PC-3 (cell line): ENCODE results near the gene TENT5C. TPM values are rescaled to one million over a fixed set of nuclear protein-coding genes. Genes with fewer than 3 reads are reported as not detected.

ENCODE experiments used
- ATAC-seq: fragments of 200-7000 bp; cut with Tn5 transposase; 2 replicates; pipeline ENCODE4 v1.9.1; 2020; ENCODE audit warnings: mild to moderate bottlenecking, moderate library complexity
- BruUV-seq: library from RNA; stranded (reverse); fragments of 400-500 nt; replicated peaks from 2 replicates; lab custom pipeline; 2021; lab: Mats Ljungman, UMichigan
- CTCF ChIA-PET: fragments of 300-600 bp; sonication (Branson Sonifier 250); formaldehyde crosslinking; loops from one replicate; lab custom pipeline; 2022; ENCODE audit warnings: antibody characterized with exemption; lab: Charles Lee
- POLR2A ChIA-PET: fragments of 300-600 bp; sonication (Branson Sonifier 250); formaldehyde crosslinking; loops from one replicate; lab custom pipeline; 2022; ENCODE audit warnings: antibody characterized with exemption; ENCODE audit not compliant: unreplicated experiment; lab: Charles Lee
- DNase-seq: peaks from one replicate; pipeline ENCODE4 v3.0.0-alpha.2; 2015
- H2AFZ ChIP-seq: fragments of 300-600 bp; sonication (generic); 2 replicates; pipeline ENCODE4 v1.6.0; 2016; ENCODE audit warnings: antibody characterized with exemption, low read length
- H3F3A ChIP-seq: fragments of 300-600 bp; sonication (generic); one replicate; pipeline ENCODE4 v1.6.0; 2017; ENCODE audit warnings: antibody characterized with exemption, low read length, control low read depth, mild to moderate bottlenecking; ENCODE audit not compliant: unreplicated experiment
- H3K27ac ChIP-seq: fragments of 300-600 bp; sonication (generic); 2 replicates; pipeline ENCODE4 v1.5.1; 2016; ENCODE audit warnings: mild to moderate bottlenecking, low read length
- H3K27me3 ChIP-seq: fragments of 300-600 bp; sonication (generic); 2 replicates; pipeline ENCODE4 v1.6.1; 2016; ENCODE audit warnings: low read length, mixed read lengths
- H3K36me3 ChIP-seq: fragments of 300-600 bp; sonication (generic); 2 replicates; pipeline ENCODE4 v1.6.1; 2016; ENCODE audit warnings: low read depth, mixed run types, low read length, mixed read lengths
- H3K4me1 ChIP-seq: fragments of 300-600 bp; sonication (generic); 2 replicates; pipeline ENCODE4 v1.5.1; 2016; ENCODE audit warnings: low read length; ENCODE audit not compliant: insufficient read depth
- H3K4me2 ChIP-seq: fragments of 300-600 bp; sonication (generic); 2 replicates; pipeline ENCODE4 v1.6.0; 2016; ENCODE audit warnings: low read length
- H3K4me3 ChIP-seq: fragments of 300-600 bp; sonication (generic); 2 replicates; pipeline ENCODE4 v1.5.1; 2016; ENCODE audit warnings: mild to moderate bottlenecking, low read length, mixed read lengths
- H3K79me2 ChIP-seq: fragments of 300-600 bp; sonication (generic); 2 replicates; pipeline ENCODE4 v1.6.1; 2017; ENCODE audit warnings: low read length, mixed read lengths
- H3K9ac ChIP-seq: fragments of 300-600 bp; sonication (generic); 2 replicates; pipeline ENCODE4 v1.6.0; 2016; ENCODE audit warnings: mild to moderate bottlenecking, low read length
- H3K9me2 ChIP-seq: fragments of 300-600 bp; sonication (generic); replicated peaks from 2 replicates; pipeline ENCODE4 v1.6.1; 2016; ENCODE audit warnings: mixed run types, low read length, mixed read lengths
- H3K9me3 ChIP-seq: fragments of 300-600 bp; sonication (generic); 2 replicates; pipeline ENCODE4 v1.6.1; 2016; ENCODE audit warnings: low read length, mixed read lengths
- H4K20me1 ChIP-seq: fragments of 300-600 bp; sonication (generic); 2 replicates; pipeline ENCODE4 v1.6.1; 2016; ENCODE audit warnings: low read length, mixed read lengths
- CTCF ChIP-seq: fragments of 300-600 bp; sonication (generic); conservative IDR thresholded peaks from 2 replicates; pipeline ENCODE4 v1.5.1; 2017; ENCODE audit warnings: antibody characterized with exemption, low read depth, mild to moderate bottlenecking, low read length
- EZH2 ChIP-seq: fragments of 300-600 bp; sonication (generic); IDR thresholded peaks from one replicate; pipeline ENCODE4 v1.6.1; 2017; ENCODE audit warnings: antibody characterized with exemption, mild to moderate bottlenecking, low read length; ENCODE audit not compliant: unreplicated experiment
- EZH2phosphoT487 ChIP-seq: fragments of 300-600 bp; sonication (generic); IDR thresholded peaks from 2 replicates; pipeline ENCODE4 v1.6.1; 2018; ENCODE audit warnings: mild to moderate bottlenecking, antibody characterized with exemption, low read length, borderline replicate concordance
- intact Hi-C: fragments of 100-400 bp; cut with micrococcal nuclease; formaldehyde crosslinking; loops from 2 replicates; pipeline ENCODE4 v1.9.0; 2023
- total RNA-seq: library from RNA; depleted of rRNA; stranded (reverse); fragments of >200 nt; gene quantifications from 2 replicates; pipeline ENCODE4 v1.2.3, GENCODE V29; 2014

The TENT5C gene
- total RNA-seq, 1 experiment from 2014 or later: 2.4 TPM

- Histone ChIP-seq H3K4me3 (no peak overlapping the region), H3K9me2 (no peaks in the 10 kb centered on the region), H4K20me1 (no peaks in the 10 kb centered on the region), H3K9me3 (no peaks in the 10 kb centered on the region), H3K27ac (no peak overlapping the region), H3K79me2 (no peaks in the 10 kb centered on the region), H3K4me1 (peaks cover 27% of the 10 kb centered on the region), H3K36me3 (no peaks in the 10 kb centered on the region), H2AFZ (no peak overlapping the region), H3F3A (no peaks in the 10 kb centered on the region), H3K4me2 (no peak overlapping the region), H3K9ac (no peak overlapping the region), H3K27me3 (no peaks in the 10 kb centered on the region)
- ATAC-seq (no peak), DNase-seq (no peak)
- intact Hi-C loops: no loop called here
- BruUV-seq: no TSS peak
- TF ChIP-seq EZH2 (no peak), EZH2phosphoT487 (no peak), CTCF (no peak)
- POLR2A ChIA-PET: no interaction called here
- CTCF ChIA-PET: no interaction called here
These were observed 39.9 kb upstream of the TENT5C start for GRCh38 chr1:117565745-117566455.

- no peaks in the 10 kb centered on the region for H3K9me3 ChIP-seq
- no peaks in the 10 kb centered on the region for H3K27me3 ChIP-seq
- H2AFZ ChIP-seq: no peak overlapping the region
- no peaks in the 10 kb centered on the region for H3K36me3 ChIP-seq
- no peaks in the 10 kb centered on the region for H3K9me2 ChIP-seq
- intact Hi-C loops: no loop called here
- ChIA-PET CTCF (no interaction called here), POLR2A (no interaction called here)
- no peak overlapping the region for H3K27ac ChIP-seq
- no peaks in the 10 kb centered on the region for H4K20me1 ChIP-seq
- no peaks in the 10 kb centered on the region for H3F3A ChIP-seq
- DNase-seq: no peak
- ATAC-seq: no peak
- H3K9ac ChIP-seq: no peak overlapping the region
- H3K4me1 ChIP-seq: peaks cover 34% of the 10 kb centered on the region
- H3K4me2 ChIP-seq: no peak overlapping the region
- no TSS peak for BruUV-seq
- no peak for TF ChIP-seq CTCF
- TF ChIP-seq EZH2: no peak
- TF ChIP-seq EZH2phosphoT487: no peak
- no peaks in the 10 kb centered on the region for H3K79me2 ChIP-seq
- no peak overlapping the region for H3K4me3 ChIP-seq
These were observed 39.3 kb upstream of the TENT5C start for GRCh38 chr1:117566556-117566955.

- intact Hi-C loops: no loop called here
- Histone ChIP-seq H2AFZ (no peak overlapping the region), H3K4me1 (peaks cover 30% of the 10 kb centered on the region), H3K27me3 (no peaks in the 10 kb centered on the region), H3K9me3 (no peaks in the 10 kb centered on the region), H3K79me2 (no peaks in the 10 kb centered on the region), H3K4me3 (no peak overlapping the region), H4K20me1 (no peaks in the 10 kb centered on the region), H3K4me2 (no peak overlapping the region), H3F3A (no peaks in the 10 kb centered on the region), H3K36me3 (no peaks in the 10 kb centered on the region), H3K9me2 (no peaks in the 10 kb centered on the region), H3K27ac (no peak overlapping the region), H3K9ac (no peak overlapping the region)
- BruUV-seq: no TSS peak
- ChIA-PET CTCF (no interaction called here), POLR2A (no interaction called here)
- ATAC-seq: no peak
- TF ChIP-seq EZH2 (no peak), EZH2phosphoT487 (no peak), CTCF (no peak)
- DNase-seq: no peak
These were observed 38.4 kb upstream of the TENT5C start for GRCh38 chr1:117567435-117567834.
